RWPE1 (cell line): ENCODE data around the gene TMEM61.
A peak's percentile ranks its signal among the peaks of the same experiment; 100 is the strongest.

Source experiments
- CTCF ChIA-PET: fragments of 350-600 bp; sonication (Branson Sonifier 250); formaldehyde crosslinking; extraction: SDS; loops from one replicate; lab custom pipeline; 2021; lab: Yijun Ruan, JAX
- POLR2A ChIA-PET: fragments of 400-600 bp; formaldehyde crosslinking; extraction: SDS; loops from one replicate; lab custom pipeline; 2020; ENCODE audit warnings: antibody characterized with exemption; ENCODE audit not compliant: low non-redundant PET; lab: Yijun Ruan, JAX
- DNase-seq: peaks from one replicate; pipeline ENCODE4 v3.0.0; 2012; ENCODE audit warnings: low spot score
- H3K27ac ChIP-seq: fragments of 450-650 bp; 2 replicates; pipeline ENCODE4 v1.5.1; 2017
- CTCF ChIP-seq: fragments of 450-650 bp; conservative IDR thresholded peaks from 2 replicates; pipeline ENCODE4 v1.5.1; 2017; ENCODE audit warnings: low read depth, mild to moderate bottlenecking

Gene TMEM61

DNA sequence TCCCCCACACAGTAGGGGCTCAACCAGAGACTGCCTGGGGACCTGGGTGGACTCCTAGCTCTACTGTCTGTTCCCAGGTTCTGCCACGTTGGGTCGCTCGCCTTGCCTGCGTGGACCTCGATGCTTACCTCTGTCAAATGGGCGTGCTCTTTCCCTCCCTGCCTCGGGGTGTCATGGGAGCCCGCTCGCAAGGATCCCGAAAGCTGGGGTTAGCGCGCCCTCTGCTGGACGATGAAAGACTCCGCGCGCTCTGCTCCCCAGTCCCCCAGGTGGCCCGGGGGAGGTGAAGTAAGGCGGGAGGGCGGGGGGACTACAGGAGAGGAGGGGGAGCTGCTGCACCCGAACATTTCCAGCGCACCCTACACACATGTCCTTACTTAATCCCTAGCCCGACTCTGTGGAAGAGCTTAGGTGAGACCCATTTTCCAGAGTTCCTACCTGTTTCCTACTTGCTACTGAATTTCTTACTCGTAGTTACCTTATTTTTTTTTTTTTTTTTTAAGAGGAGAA lies 16.0 kb downstream of the TMEM61 start:
- CTCF ChIA-PET, result interaction anchor here (0.5 to 2.4 kb wide), 21 partner anchors 9 to 190 kb away, joined by 3 to 60 read pairs (median 5); partner anchors contain the start of gene TMEM61
- POLR2A ChIA-PET, result no interaction called here
- TF ChIP-seq CTCF, result peak; percentile 85
- H3K27ac ChIP-seq, result no peak overlapping the region
- peak; percentile 90 for DNase-seq

DNA sequence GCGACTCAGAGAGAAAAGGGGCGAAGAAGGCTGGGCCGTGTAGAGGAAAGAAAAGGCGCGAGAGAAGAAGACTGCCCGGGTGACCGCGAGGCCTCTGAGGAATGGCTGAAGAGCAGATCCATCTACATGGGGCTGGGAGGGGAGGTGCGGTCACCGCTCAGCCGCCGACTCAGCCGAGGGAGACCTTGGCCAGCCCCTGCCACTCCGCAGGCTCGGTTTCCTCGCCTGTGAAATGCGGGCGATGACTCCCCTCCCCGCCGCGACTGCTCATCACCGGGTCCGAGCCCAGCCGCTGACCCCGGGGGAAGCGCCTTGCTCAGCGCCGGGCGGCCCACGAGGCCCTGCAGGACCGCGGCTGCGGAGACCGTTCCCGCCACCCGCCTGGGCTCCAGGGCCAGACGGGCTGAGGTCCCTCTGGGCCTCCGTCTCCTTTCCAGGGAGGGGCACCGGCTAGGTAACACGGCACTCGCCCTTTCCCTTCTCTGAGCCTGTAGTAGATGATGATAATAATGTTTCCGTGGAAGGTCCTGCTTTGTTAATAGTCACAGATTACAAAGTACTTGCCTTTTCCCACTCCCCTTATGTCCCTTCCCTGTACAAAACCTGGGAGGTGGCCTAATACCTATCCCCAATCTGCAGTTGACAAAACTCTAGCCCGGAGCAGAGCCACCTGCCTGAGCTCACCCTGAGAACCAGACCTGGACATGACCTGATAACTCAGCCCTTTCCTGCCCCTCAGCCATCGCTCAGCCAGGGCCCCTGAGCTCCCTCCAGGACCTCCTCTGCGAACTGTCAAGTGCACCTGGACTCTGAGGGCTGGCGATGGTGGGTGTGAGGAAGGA lies 16.7 kb downstream of the TMEM61 start:
- POLR2A ChIA-PET, result no interaction called here
- CTCF ChIA-PET, result interaction anchor here (0.5 to 2.4 kb wide), 15 partner anchors 11 to 190 kb away, joined by 3 to 60 read pairs (median 5); no protein-coding TSS in a partner anchor
- DNase-seq, result no peak
- no peak for TF ChIP-seq CTCF
- no peak overlapping the region for H3K27ac ChIP-seq

GRCh38 chr1:54997711-54997986 lies 17.2 kb downstream of the TMEM61 start:
- POLR2A ChIA-PET, result no interaction called here
- no peak for DNase-seq
- no peak overlapping the region for H3K27ac ChIP-seq
- CTCF ChIA-PET, result interaction anchor here (0.7 to 2.4 kb wide), 2 partner anchors 24 to 124 kb away, joined by 3 to 13 read pairs; no protein-coding TSS in a partner anchor
- no peak for TF ChIP-seq CTCF

DNA sequence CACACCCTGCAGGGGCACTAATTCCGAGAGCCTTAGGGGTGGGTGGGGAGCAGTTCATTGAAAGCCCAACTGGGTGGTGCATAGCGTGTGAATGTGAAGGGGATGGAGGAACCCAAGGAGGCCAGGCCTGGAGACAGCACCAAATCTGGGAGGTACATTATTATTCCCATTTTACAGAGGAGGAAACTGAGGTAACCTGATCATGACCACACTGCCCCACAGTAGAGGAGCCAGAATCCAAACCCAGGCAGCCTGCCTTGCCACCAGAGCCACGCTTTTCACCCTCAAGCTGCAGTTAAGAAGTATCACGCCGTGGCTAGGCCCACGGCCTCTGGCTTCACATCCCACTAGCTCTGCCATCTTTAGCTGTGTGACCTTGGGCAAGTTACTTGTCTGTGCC lies 17.7 kb downstream of the TMEM61 start:
- no peak overlapping the region for H3K27ac ChIP-seq
- no peak for DNase-seq
- POLR2A ChIA-PET, result no interaction called here
- no peak for TF ChIP-seq CTCF
- CTCF ChIA-PET, result interaction anchor here (0.7 to 2.4 kb wide), 3 partner anchors 24 to 124 kb away, joined by 3 to 14 read pairs (median 13); no protein-coding TSS in a partner anchor

- H3K27ac ChIP-seq, result no peak within 1 kb of the TSS
- ChIA-PET POLR2A (no interaction called here), CTCF (interaction anchor here (2.4 kb wide), 1 partner anchor 48 kb away, joined by 14 read pairs; no protein-coding TSS in a partner anchor)
- no peak for DNase-seq
- no peak for TF ChIP-seq CTCF
Observed at GRCh38 chr1:54998677-54999076, 18.2 kb downstream of the TMEM61 start, which contains the start of gene BSND. TSS of gene BSND (plus strand) at chr1:54998933. CDS start at chr1:54999187, 254 bp downstream.
